GM19023 (cell line): ENCODE data around the gene PPP2R3A.
"Not testable (repeated sequence)": the region's sequence is repeated elsewhere in the genome, so short reads cannot be mapped to it uniquely, and the experiment has no call there.

Experiments used
- ATAC-seq: cut with Tn5 transposase; IDR thresholded peaks from one replicate; pipeline ENCODE4 v1.9.1; 2021; ENCODE audit warnings: mild to moderate bottlenecking, moderate library complexity; ENCODE audit not compliant: unreplicated experiment

PPP2R3A gene

GRCh38 chr3:136192195-136192594, 226.7 kb downstream of the PPP2R3A start:
- ATAC-seq, result not testable (repeated sequence)

- ATAC-seq, result no peak
Observed at GRCh38 chr3:136192831-136193230, 227.3 kb downstream of the PPP2R3A start.

- ATAC-seq, result no peak
Observed at GRCh38 chr3:136193278-136194054, 227.9 kb downstream of the PPP2R3A start.

- no peak for ATAC-seq
Observed at GRCh38 chr3:136194409-136195257, 229.1 kb downstream of the PPP2R3A start.

GRCh38 chr3:136195258-136196063, 229.9 kb downstream of the PPP2R3A start:
- ATAC-seq, result peak; percentile 40

GRCh38 chr3:136196064-136196400, 230.5 kb downstream of the PPP2R3A start, which contains the start of gene MSL2:
MSL2 (minus strand) TSS chr3:136196335; CDS start chr3:136195113, 1,222 bp downstream.
- peak; percentile 36 for ATAC-seq

- peak; percentile 74 for ATAC-seq
Observed at GRCh38 chr3:136196401-136197158, 231.1 kb downstream of the PPP2R3A start.

GRCh38 chr3:136197159-136197793, 231.7 kb downstream of the PPP2R3A start:
- ATAC-seq, result no peak
